DND-41 (cell line): ENCODE data around the gene FOXN3.

ENCODE experiments used
- ATAC-seq: fragments of 200-7000 bp; cut with Tn5 transposase; 3 replicates; pipeline ENCODE4 v1.9.1; 2021; ENCODE audit warnings: low read depth; ENCODE audit not compliant: insufficient read depth
- DNase-seq: peaks from one replicate; pipeline ENCODE4 v3.0.0-alpha.2; 2020
- H2AFZ ChIP-seq: 2 replicates; pipeline ENCODE4 v1.6.0; 2012; ENCODE audit warnings: low read depth, low read length
- H3K27ac ChIP-seq: 2 replicates; pipeline ENCODE4 v1.5.1; 2012; ENCODE audit warnings: low read length, inconsistent platforms
- H3K27me3 ChIP-seq: fragments of 200-600 bp; sonication (generic); 2 replicates; pipeline ENCODE4 v1.6.0; 2012; ENCODE audit warnings: low read length, mild to moderate bottlenecking, inconsistent platforms; ENCODE audit not compliant: insufficient read depth, poor library complexity
- H3K36me3 ChIP-seq: 2 replicates; pipeline ENCODE4 v1.5.1; 2012; ENCODE audit warnings: low read length, inconsistent platforms; ENCODE audit not compliant: insufficient read depth
- H3K4me1 ChIP-seq: 2 replicates; pipeline ENCODE4 v1.5.1; 2012; ENCODE audit warnings: mild to moderate bottlenecking, low read length; ENCODE audit not compliant: insufficient read depth
- H3K4me2 ChIP-seq: 2 replicates; pipeline ENCODE4 v1.6.0; 2012; ENCODE audit warnings: mild to moderate bottlenecking, moderate library complexity, low read length, inconsistent platforms; ENCODE audit not compliant: insufficient read depth
- H3K4me3 ChIP-seq, 2 experiments: fragments of 200-600 bp in 1 of 2; shearing (Covaris generic) in 1 of 2; 2 replicates each; pipeline ENCODE4 v1.5.1; 2012 to 2016; ENCODE audit warnings: inconsistent platforms in 2 of 2, low read length in 2 of 2, mild to moderate bottlenecking in 2 of 2, low read depth in 1 of 2, moderate library complexity in 1 of 2
- H3K79me2 ChIP-seq: 2 replicates; pipeline ENCODE4 v1.6.0; 2012; ENCODE audit warnings: low read length, inconsistent platforms; ENCODE audit not compliant: insufficient read depth
- H3K9ac ChIP-seq: 2 replicates; pipeline ENCODE4 v1.6.0; 2012; ENCODE audit warnings: low read depth, mild to moderate bottlenecking, inconsistent platforms, low read length, moderate library complexity
- H3K9me3 ChIP-seq: 2 replicates; pipeline ENCODE4 v1.5.1; 2012; ENCODE audit warnings: low read length, moderate library complexity, mild to moderate bottlenecking, inconsistent platforms; ENCODE audit not compliant: insufficient read depth, severe bottlenecking
- H4K20me1 ChIP-seq: 2 replicates; pipeline ENCODE4 v1.6.0; 2012; ENCODE audit warnings: low read length; ENCODE audit not compliant: insufficient read depth
- EZH2 ChIP-seq: IDR thresholded peaks from 3 replicates; pipeline ENCODE4 v1.6.1; 2012; ENCODE audit warnings: borderline replicate concordance, low read depth, mild to moderate bottlenecking, moderate library complexity, low read length, inconsistent platforms; ENCODE audit not compliant: severe bottlenecking
- TF ChIP-seq, protein P1 (sequence below): IDR thresholded peaks from 2 replicates; pipeline ENCODE4 v1.5.1; 2012; ENCODE audit warnings: borderline replicate concordance, low read length, moderate library complexity, mild to moderate bottlenecking; ENCODE audit not compliant: poor library complexity, severe bottlenecking; ENCODE audit errors: extremely low read depth

FOXN3 gene

DNA sequence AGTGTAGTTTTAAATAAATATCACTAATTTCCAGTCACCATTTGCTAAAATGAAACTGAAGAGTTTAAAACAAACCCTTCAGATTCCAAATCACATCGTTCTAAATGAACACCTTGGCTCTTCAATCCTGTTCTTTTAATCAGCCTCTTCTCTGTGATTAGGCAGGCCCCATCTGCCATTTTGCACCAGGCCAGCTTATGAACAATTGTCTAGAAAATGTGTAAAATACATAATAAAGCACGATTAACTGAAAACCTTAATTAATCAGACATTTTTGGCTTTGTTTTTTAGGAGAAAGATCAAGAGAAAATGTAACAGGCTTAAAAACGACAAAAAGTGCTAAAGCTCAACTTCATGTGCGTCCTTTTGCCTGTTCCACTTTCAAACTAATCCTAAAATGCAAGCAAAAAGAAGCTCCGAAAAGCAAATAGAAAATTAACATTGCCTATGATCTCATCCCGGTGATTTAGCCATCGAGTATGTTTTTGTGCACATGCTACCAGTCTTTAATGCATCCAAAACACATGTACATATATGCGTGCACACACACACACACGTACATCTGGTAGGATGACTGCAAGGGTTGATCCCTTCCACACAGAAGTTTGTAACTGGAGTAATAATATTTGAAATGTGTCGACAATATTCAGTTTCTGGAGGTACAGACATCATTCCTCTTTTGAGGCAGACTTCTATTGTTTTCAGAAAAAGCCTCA, 288.6 kb downstream of the FOXN3 start:
- no peak for TF ChIP-seq EZH2
- TF ChIP-seq, protein P1, sequence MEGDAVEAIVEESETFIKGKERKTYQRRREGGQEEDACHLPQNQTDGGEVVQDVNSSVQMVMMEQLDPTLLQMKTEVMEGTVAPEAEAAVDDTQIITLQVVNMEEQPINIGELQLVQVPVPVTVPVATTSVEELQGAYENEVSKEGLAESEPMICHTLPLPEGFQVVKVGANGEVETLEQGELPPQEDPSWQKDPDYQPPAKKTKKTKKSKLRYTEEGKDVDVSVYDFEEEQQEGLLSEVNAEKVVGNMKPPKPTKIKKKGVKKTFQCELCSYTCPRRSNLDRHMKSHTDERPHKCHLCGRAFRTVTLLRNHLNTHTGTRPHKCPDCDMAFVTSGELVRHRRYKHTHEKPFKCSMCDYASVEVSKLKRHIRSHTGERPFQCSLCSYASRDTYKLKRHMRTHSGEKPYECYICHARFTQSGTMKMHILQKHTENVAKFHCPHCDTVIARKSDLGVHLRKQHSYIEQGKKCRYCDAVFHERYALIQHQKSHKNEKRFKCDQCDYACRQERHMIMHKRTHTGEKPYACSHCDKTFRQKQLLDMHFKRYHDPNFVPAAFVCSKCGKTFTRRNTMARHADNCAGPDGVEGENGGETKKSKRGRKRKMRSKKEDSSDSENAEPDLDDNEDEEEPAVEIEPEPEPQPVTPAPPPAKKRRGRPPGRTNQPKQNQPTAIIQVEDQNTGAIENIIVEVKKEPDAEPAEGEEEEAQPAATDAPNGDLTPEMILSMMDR: no peak
- no peak overlapping the region for H3K4me3 ChIP-seq
- no peaks in the 10 kb centered on the region for H3K79me2 ChIP-seq
- no peaks in the 10 kb centered on the region for H3K36me3 ChIP-seq
- H3K9ac ChIP-seq: no peak overlapping the region
- DNase-seq: no peak
- H2AFZ ChIP-seq: no peak overlapping the region
- no peaks in the 10 kb centered on the region for H3K9me3 ChIP-seq
- H3K4me2 ChIP-seq: no peak overlapping the region
- no peaks in the 10 kb centered on the region for H3K4me1 ChIP-seq
- ATAC-seq: no peak
- no peaks in the 10 kb centered on the region for H4K20me1 ChIP-seq
- H3K27me3 ChIP-seq: no peaks in the 10 kb centered on the region
- no peak overlapping the region for H3K27ac ChIP-seq

DNA sequence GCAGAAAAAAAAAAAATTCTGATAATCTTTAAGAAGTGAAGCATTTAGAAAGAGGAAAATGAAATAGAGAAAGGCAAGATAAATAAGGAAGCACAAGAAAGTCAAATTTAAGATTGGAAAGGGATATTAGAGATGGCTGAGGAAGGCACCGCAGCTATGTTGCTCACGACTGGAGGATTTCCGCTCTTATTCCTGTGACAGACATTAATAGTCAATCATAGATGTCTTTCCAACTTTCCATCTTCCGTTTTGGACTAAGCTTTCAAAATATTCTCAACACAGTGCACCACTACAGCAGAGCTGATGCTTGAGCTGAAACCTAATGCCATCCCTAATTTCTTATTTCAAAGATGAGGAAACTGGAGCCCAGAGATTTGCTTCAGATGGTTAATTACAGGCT, 290.6 kb downstream of the FOXN3 start:
- H3K9me3 ChIP-seq: no peaks in the 10 kb centered on the region
- TF ChIP-seq EZH2: no peak
- TF ChIP-seq, protein P1: no peak
- no peaks in the 10 kb centered on the region for H3K27me3 ChIP-seq
- H2AFZ ChIP-seq: no peak overlapping the region
- 0 out of 2 replicates have a peak, but pooled peaks cover 4% of the 10 kb centered on the region for H3K4me1 ChIP-seq
- no peak overlapping the region for H3K4me3 ChIP-seq
- H3K4me2 ChIP-seq: no peak overlapping the region
- no peak overlapping the region for H3K9ac ChIP-seq
- no peaks in the 10 kb centered on the region for H3K79me2 ChIP-seq
- no peak for ATAC-seq
- H4K20me1 ChIP-seq: no peaks in the 10 kb centered on the region
- DNase-seq: no peak
- H3K27ac ChIP-seq: no peak overlapping the region
- H3K36me3 ChIP-seq: no peaks in the 10 kb centered on the region

DNA sequence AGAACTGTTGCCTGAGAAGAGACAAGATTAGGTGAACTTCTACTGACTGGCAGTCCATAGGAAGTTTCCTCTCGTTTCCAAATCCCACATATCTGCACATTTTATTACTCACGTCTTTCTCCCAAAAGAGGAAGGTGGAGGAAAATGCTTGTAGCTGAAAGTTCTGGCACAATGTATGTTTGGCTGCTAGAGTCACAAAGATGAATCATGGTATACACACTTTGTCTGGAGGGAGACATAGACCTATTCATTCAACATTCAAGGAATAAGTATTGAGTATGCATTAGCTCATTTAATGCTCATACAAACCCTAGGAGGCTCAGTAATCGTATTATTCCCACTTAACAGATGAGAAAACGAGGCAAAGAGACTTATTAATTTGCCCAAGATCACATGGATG, 291.8 kb downstream of the FOXN3 start:
- H3K27ac ChIP-seq: no peak overlapping the region
- H3K79me2 ChIP-seq: no peaks in the 10 kb centered on the region
- no peaks in the 10 kb centered on the region for H3K36me3 ChIP-seq
- H3K9ac ChIP-seq: no peak overlapping the region
- DNase-seq (no peak), ATAC-seq (no peak)
- TF ChIP-seq EZH2: no peak
- TF ChIP-seq, protein P1: no peak
- H3K4me1 ChIP-seq: 0 out of 2 replicates have a peak, but pooled peaks cover 4% of the 10 kb centered on the region
- H2AFZ ChIP-seq: no peak overlapping the region
- no peaks in the 10 kb centered on the region for H4K20me1 ChIP-seq
- no peaks in the 10 kb centered on the region for H3K27me3 ChIP-seq
- no peak overlapping the region for H3K4me3 ChIP-seq
- H3K9me3 ChIP-seq: no peaks in the 10 kb centered on the region
- H3K4me2 ChIP-seq: no peak overlapping the region
